RWPE1 (cell line): ENCODE data around the gene HS3ST1.

Source experiments
- CTCF ChIA-PET: fragments of 350-600 bp; sonication (Branson Sonifier 250); formaldehyde crosslinking; extraction: SDS; loops from one replicate; lab custom pipeline; 2021; lab: Yijun Ruan, JAX
- POLR2A ChIA-PET: fragments of 400-600 bp; formaldehyde crosslinking; extraction: SDS; loops from one replicate; lab custom pipeline; 2020; ENCODE audit warnings: antibody characterized with exemption; ENCODE audit not compliant: low non-redundant PET; lab: Yijun Ruan, JAX
- DNase-seq: peaks from one replicate; pipeline ENCODE4 v3.0.0; 2012; ENCODE audit warnings: low spot score
- H3K27ac ChIP-seq: fragments of 450-650 bp; 2 replicates; pipeline ENCODE4 v1.5.1; 2017
- CTCF ChIP-seq: fragments of 450-650 bp; conservative IDR thresholded peaks from 2 replicates; pipeline ENCODE4 v1.5.1; 2017; ENCODE audit warnings: low read depth, mild to moderate bottlenecking

HS3ST1 gene

GRCh38 chr4:11455201-11455835 is 26.6 kb upstream of the HS3ST1 start:
- TF ChIP-seq CTCF, result no peak
- DNase-seq, result no peak
- H3K27ac ChIP-seq, result no peak overlapping the region
- CTCF ChIA-PET, result no interaction called here
- POLR2A ChIA-PET, result no interaction called here

DNA sequence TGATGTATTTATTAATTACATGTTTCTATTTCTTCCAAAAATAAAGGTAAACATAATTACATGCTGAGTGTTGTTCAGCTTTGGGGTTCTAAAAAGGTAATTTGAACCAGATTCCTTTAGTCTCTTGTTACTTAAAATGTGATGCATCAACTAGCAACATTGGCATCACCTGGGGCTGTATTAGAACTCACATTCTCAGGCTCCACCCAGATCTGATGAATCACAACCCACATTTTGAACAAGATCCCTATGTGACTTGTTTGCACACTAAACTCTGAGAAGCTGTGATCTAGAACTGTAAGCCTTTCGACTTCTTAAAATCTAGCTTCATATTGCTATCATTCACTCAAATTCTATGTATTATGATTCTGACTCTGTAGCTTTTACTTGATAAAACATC is 23.0 kb upstream of the HS3ST1 start:
- no peak overlapping the region for H3K27ac ChIP-seq
- POLR2A ChIA-PET, result no interaction called here
- no peak for TF ChIP-seq CTCF
- DNase-seq, result no peak
- CTCF ChIA-PET, result no interaction called here

GRCh38 chr4:11446155-11446811 is 17.6 kb upstream of the HS3ST1 start:
- ChIA-PET CTCF (no interaction called here), POLR2A (no interaction called here)
- H3K27ac ChIP-seq, result no peak overlapping the region
- no peak for TF ChIP-seq CTCF
- DNase-seq, result no peak

- no peak for TF ChIP-seq CTCF
- ChIA-PET POLR2A (no interaction called here), CTCF (no interaction called here)
- H3K27ac ChIP-seq, result no peak overlapping the region
- DNase-seq, result no peak
These were observed 12.5 kb upstream of the HS3ST1 start for GRCh38 chr4:11441194-11441556.

DNA sequence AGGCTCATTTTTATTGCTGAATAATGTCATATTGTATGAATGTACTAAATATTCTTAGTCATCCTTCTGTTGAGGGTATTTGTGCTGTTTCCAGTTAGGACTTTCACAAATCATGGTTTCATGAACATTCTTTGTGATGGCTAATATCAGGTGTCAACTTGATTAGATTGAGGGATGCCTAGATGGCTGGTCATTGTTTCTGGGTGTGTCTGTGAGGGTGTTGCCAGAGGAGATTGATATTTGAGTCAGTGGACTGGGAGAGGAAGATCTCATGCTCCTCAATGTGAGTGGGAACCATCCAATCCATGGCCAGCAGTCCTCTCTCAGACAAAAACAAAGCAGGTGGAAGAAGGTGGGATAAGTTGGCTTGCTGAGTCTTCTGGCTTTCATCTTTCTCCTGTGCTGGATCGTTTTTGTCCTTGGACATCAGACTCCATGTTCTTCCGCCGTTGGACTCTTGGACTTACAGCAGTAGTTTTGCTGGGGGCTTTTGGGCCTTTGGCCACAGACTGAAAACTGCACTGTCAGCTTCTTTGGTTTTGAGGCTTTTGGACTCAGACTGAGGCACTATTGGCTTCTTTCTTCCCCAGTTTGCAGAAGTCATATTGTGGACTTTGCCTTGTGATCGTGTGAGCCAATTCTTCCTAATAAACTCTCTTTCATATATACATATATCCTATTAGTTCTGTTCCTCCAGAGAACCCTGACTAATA is 11.9 kb upstream of the HS3ST1 start:
- ChIA-PET CTCF (no interaction called here), POLR2A (no interaction called here)
- no peak for DNase-seq
- H3K27ac ChIP-seq, result no peak overlapping the region
- no peak for TF ChIP-seq CTCF

DNA sequence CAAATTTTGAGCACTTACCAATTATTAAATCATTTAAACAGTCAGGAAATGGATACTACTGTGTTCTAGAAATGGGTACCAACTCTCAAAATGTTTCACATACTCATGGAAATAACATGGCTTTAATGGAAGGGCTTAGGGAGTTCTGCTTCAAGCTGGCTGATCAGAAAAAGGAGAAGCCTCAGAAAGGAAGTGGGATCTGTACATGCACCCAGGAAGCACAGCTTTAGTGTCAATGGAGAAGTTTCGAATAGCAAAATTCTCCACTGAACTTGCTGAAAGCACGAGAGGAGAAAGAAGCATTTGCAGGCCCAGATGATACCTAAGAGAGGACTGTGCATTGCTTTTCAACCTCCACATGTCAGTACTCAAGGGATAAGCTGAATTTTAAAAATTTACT is 11.1 kb upstream of the HS3ST1 start:
- no peak for TF ChIP-seq CTCF
- no peak overlapping the region for H3K27ac ChIP-seq
- POLR2A ChIA-PET, result no interaction called here
- CTCF ChIA-PET, result no interaction called here
- DNase-seq, result no peak
